ENCODE data around the gene GTF3C4. TPM values are rescaled to one million over a fixed set of nuclear protein-coding genes. Genes with fewer than 3 reads are reported as not detected.

GTF3C4 gene, protein sequence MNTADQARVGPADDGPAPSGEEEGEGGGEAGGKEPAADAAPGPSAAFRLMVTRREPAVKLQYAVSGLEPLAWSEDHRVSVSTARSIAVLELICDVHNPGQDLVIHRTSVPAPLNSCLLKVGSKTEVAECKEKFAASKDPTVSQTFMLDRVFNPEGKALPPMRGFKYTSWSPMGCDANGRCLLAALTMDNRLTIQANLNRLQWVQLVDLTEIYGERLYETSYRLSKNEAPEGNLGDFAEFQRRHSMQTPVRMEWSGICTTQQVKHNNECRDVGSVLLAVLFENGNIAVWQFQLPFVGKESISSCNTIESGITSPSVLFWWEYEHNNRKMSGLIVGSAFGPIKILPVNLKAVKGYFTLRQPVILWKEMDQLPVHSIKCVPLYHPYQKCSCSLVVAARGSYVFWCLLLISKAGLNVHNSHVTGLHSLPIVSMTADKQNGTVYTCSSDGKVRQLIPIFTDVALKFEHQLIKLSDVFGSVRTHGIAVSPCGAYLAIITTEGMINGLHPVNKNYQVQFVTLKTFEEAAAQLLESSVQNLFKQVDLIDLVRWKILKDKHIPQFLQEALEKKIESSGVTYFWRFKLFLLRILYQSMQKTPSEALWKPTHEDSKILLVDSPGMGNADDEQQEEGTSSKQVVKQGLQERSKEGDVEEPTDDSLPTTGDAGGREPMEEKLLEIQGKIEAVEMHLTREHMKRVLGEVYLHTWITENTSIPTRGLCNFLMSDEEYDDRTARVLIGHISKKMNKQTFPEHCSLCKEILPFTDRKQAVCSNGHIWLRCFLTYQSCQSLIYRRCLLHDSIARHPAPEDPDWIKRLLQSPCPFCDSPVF
- 1 to 10 TPM; 6.2 to 6.9 TPM for total RNA-seq

DNA sequence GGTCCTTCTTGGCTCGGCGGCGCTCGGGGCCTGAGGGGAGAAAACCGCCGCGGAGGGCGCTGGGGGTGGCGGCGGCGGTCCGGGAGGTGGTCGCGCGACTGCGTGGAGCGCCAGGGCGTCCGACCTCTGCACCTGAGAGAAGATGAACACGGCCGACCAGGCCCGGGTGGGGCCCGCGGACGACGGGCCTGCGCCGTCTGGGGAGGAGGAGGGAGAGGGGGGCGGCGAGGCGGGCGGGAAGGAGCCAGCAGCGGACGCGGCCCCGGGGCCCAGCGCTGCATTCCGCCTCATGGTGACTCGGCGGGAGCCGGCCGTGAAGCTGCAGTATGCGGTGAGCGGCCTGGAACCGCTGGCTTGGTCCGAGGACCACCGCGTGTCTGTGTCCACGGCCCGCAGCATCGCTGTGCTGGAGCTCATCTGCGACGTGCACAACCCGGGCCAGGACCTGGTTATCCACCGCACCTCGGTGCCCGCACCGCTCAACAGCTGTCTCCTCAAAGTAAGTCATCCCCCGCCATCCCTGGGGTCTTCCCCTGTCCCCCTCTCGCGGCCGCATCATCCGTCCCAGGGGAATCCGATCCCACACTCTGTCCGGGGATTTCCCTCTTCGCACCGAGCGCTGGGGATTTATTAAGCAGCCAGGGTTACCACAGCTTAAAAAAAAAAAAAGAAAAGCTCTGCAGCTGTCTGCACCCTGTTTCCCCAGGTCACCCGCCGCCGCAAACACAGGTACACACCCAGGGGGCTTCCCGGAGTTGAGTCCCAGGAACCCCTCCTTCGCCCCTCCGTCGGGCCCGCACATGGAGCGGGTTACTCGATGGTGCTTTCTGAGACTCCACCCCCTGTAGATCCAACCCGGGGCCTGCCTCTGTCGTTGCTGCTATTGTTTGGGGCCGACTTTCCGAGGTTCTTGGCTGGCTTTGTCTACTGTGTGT is at the start of gene GTF3C4:
GTF3C4 (plus strand) TSS at position 8 of the 935 bp plus-strand sequence; CDS start at position 143, 135 bp downstream.
- peaks cover 32% of the 10 kb centered on the region for H3K4me1 ChIP-seq
- no peaks in the 10 kb centered on the region for H3K27me3 ChIP-seq
- no peaks in the 10 kb centered on the region for H3K9me3 ChIP-seq
- ATAC-seq (peak; percentile 49), DNase-seq (peak in 3 of 4 donors; percentile 10 to 15 (median 13))
- WGBS, 2 donors = 0 to 1% methylated on average over 34 to 55 of the region's 82 CpGs
- TF ChIP-seq, protein P1, sequence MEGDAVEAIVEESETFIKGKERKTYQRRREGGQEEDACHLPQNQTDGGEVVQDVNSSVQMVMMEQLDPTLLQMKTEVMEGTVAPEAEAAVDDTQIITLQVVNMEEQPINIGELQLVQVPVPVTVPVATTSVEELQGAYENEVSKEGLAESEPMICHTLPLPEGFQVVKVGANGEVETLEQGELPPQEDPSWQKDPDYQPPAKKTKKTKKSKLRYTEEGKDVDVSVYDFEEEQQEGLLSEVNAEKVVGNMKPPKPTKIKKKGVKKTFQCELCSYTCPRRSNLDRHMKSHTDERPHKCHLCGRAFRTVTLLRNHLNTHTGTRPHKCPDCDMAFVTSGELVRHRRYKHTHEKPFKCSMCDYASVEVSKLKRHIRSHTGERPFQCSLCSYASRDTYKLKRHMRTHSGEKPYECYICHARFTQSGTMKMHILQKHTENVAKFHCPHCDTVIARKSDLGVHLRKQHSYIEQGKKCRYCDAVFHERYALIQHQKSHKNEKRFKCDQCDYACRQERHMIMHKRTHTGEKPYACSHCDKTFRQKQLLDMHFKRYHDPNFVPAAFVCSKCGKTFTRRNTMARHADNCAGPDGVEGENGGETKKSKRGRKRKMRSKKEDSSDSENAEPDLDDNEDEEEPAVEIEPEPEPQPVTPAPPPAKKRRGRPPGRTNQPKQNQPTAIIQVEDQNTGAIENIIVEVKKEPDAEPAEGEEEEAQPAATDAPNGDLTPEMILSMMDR (IDR thresholded peaks at IDR 0.05) = no peak
- TF ChIP-seq POLR2A (IDR thresholded peaks at IDR 0.05) = peak in 1 of 3 donors; percentile 30
- H3K4me3 ChIP-seq = peak within 1 kb of the TSS; percentile 60 to 100
- peak within 1 kb of the TSS; percentile 79 to 97 (median 94) for H3K27ac ChIP-seq
- no peaks in the 10 kb centered on the region for H3K36me3 ChIP-seq (replicated peaks in 1 of 2; ENCODE audit: insufficient read depth in 1 of 2, low read depth in 2 of 2)
- intact Hi-C loops (cut with DNase I) = no loop called here

DNA sequence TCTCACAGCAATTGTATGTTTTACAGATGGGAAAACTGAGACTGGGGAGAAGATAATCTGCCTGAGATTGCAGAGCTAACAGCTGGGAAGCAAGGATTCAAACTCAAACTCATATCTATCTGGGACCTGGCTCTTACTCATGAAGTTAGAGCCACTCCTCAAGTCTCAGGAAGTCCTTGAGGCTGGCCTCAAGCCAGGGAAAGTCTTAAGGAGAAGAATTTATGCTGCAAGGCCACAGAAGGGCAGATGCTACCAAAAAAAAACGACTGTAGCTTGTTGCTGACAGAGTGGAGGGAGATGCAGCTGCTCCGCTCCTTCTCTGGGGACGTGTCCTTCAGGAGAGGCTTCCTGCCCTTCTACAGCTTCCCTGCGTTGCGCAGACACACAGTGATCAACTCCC is 48.1 kb upstream of the GTF3C4 start:
- DNase-seq = no peak

DNA sequence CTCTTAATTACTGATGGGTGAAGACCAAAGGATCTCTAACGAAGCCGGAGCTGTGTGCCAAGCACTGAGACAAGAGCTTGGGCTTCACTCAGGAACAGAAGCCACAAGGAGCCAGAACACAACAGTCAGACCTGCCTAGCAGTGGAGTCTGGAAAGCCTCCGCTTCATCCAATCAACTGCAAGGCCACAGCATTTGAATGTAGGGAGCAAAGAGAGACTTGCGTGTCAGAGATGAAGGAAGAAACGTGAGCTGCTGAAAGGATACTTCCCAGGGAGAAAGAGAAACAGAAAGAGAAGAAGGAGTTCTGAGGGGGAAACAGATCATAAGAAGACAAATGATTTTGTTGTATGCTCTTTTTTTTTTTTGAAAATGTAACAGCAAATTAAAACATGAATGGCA is 44.0 kb upstream of the GTF3C4 start:
- intact Hi-C loops (cut with DNase I) = no loop called here
- 84 to 88% methylated on average over 5 of the region's 5 CpGs for WGBS, 2 donors
- Histone ChIP-seq H3K4me1 (no peaks in the 10 kb centered on the region), H3K9me3 (no peaks in the 10 kb centered on the region), H3K27me3 (no peaks in the 10 kb centered on the region), H3K36me3 (replicated peaks in 1 of 2; ENCODE audit: insufficient read depth in 1 of 2, low read depth in 2 of 2) (peaks cover 0 to 12% of the 10 kb centered on the region in 2 donors), H3K4me3 (no peak overlapping the region), H3K27ac (no peak overlapping the region)
- TF ChIP-seq POLR2A (IDR thresholded peaks at IDR 0.05) = no peak
- TF ChIP-seq, protein P1 (IDR thresholded peaks at IDR 0.05) = no peak
- no peak for DNase-seq
- ATAC-seq = no peak

More for the DNA sequence above, 48.1 kb upstream of the GTF3C4 start:
- no peak overlapping the region for H3K4me3 ChIP-seq
- H3K4me1 ChIP-seq = no peaks in the 10 kb centered on the region
- H3K36me3 ChIP-seq (replicated peaks in 1 of 2; ENCODE audit: insufficient read depth in 1 of 2, low read depth in 2 of 2) = peaks cover 0 to 5% of the 10 kb centered on the region in 2 donors
- 72 to 77% methylated on average over 5 of the region's 5 CpGs for WGBS, 2 donors
- no peak overlapping the region for H3K27ac ChIP-seq
- no peaks in the 10 kb centered on the region for H3K9me3 ChIP-seq
- intact Hi-C loops (cut with DNase I) = no loop called here
- H3K27me3 ChIP-seq = no peaks in the 10 kb centered on the region
- ATAC-seq = no peak
- no peak for TF ChIP-seq POLR2A (IDR thresholded peaks at IDR 0.05)
- TF ChIP-seq, protein P1 (IDR thresholded peaks at IDR 0.05) = no peak

DNA sequence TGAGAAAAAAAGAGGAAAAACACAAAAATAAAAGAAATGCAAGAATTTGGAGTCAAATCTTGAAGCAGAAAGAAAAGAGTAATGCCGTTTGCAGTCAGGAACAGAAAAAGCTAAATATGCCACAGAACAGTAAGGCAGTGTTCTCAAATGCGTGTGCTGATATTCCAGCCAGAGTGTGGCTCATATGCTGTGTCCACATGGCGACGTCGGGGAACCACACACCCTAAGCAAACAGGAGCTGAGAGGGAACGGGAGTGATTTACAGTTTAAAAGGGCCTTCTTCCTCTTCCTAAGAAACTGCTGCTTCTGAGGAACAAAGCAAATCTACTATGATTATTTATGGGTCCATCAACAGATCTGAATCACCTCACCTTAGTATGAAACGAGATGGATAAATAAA is 43.2 kb upstream of the GTF3C4 start:
- H3K27me3 ChIP-seq = no peaks in the 10 kb centered on the region
- intact Hi-C loops (cut with DNase I) = no loop called here
- 77 to 85% methylated on average over 7 of the region's 7 CpGs for WGBS, 2 donors
- H3K9me3 ChIP-seq = no peaks in the 10 kb centered on the region
- no peak overlapping the region for H3K4me3 ChIP-seq
- TF ChIP-seq, protein P1 (IDR thresholded peaks at IDR 0.05) = no peak
- TF ChIP-seq POLR2A (IDR thresholded peaks at IDR 0.05) = no peak
- no peak overlapping the region for H3K27ac ChIP-seq
- H3K4me1 ChIP-seq = no peaks in the 10 kb centered on the region
- ATAC-seq (no peak), DNase-seq (no peak)
- peaks cover 0 to 12% of the 10 kb centered on the region in 2 donors for H3K36me3 ChIP-seq (replicated peaks in 1 of 2; ENCODE audit: insufficient read depth in 1 of 2, low read depth in 2 of 2)

Measured in body of pancreas (tissue), 4 donors.